Hepatocyte (in vitro differentiated cells): ENCODE measurements around the gene RAB29. TPM values are rescaled to one million over a fixed set of nuclear protein-coding genes. Genes with fewer than 3 reads are reported as not detected.

Experiments
- DNase-seq: peaks from one replicate; pipeline ENCODE4 v3.0.0-alpha.2; 2016; ENCODE audit warnings: low spot score
- H2AFZ ChIP-seq: fragments of 200-600 bp; sonication (generic); 2 replicates; pipeline ENCODE4 v1.6.0; 2016; ENCODE audit warnings: antibody characterized with exemption, mild to moderate bottlenecking
- H3K27ac ChIP-seq: fragments of 200-600 bp; sonication (generic); 2 replicates; pipeline ENCODE4 v1.5.1; 2016; ENCODE audit warnings: mild to moderate bottlenecking
- H3K27me3 ChIP-seq: fragments of 200-600 bp; sonication (generic); 2 replicates; pipeline ENCODE4 v1.6.1; 2016
- H3K36me3 ChIP-seq: fragments of 200-600 bp; sonication (generic); replicated peaks from 2 replicates; pipeline ENCODE4 v1.5.1; 2016; ENCODE audit warnings: low read depth; ENCODE audit not compliant: insufficient read depth
- H3K4me1 ChIP-seq: fragments of 200-600 bp; sonication (generic); 2 replicates; pipeline ENCODE4 v1.5.1; 2016; ENCODE audit warnings: mild to moderate bottlenecking, moderate library complexity; ENCODE audit not compliant: insufficient read depth
- H3K4me2 ChIP-seq: fragments of 200-600 bp; sonication (generic); 2 replicates; pipeline ENCODE4 v1.6.0; 2016
- H3K4me3 ChIP-seq: fragments of 200-600 bp; sonication (generic); 2 replicates; pipeline ENCODE4 v1.5.1; 2016; ENCODE audit warnings: mild to moderate bottlenecking
- H3K79me2 ChIP-seq: fragments of 200-600 bp; sonication (generic); 2 replicates; pipeline ENCODE4 v1.6.0; 2017; ENCODE audit warnings: mild to moderate bottlenecking
- H3K9me2 ChIP-seq: fragments of 200-600 bp; sonication (generic); replicated peaks from 2 replicates; pipeline ENCODE4 v1.6.0; 2017; ENCODE audit warnings: mild to moderate bottlenecking; ENCODE audit not compliant: insufficient read depth
- H3K9me3 ChIP-seq: fragments of 200-600 bp; sonication (generic); 2 replicates; pipeline ENCODE4 v1.5.1; 2016; ENCODE audit warnings: low read depth, mild to moderate bottlenecking
- H4K20me1 ChIP-seq: fragments of 200-600 bp; sonication (generic); 2 replicates; pipeline ENCODE4 v1.6.0; 2016; ENCODE audit warnings: mild to moderate bottlenecking; ENCODE audit not compliant: insufficient read depth, poor library complexity, severe bottlenecking
- CTCF ChIP-seq: fragments of 200-600 bp; sonication (generic); IDR thresholded peaks from 2 replicates; pipeline ENCODE4 v1.5.1; 2016; ENCODE audit warnings: antibody characterized with exemption, mild to moderate bottlenecking; ENCODE audit not compliant: poor library complexity
- EZH2 ChIP-seq: fragments of 200-600 bp; sonication (generic); IDR thresholded peaks from 2 replicates; pipeline ENCODE4 v1.6.1; 2016; ENCODE audit warnings: antibody characterized with exemption, mild to moderate bottlenecking, borderline replicate concordance
- EZH2phosphoT487 ChIP-seq: fragments of 200-600 bp; sonication (generic); IDR thresholded peaks from one replicate; pipeline ENCODE4 v1.6.1; 2018; ENCODE audit warnings: antibody characterized with exemption, mild to moderate bottlenecking, low read depth, moderate library complexity; ENCODE audit not compliant: unreplicated experiment, severe bottlenecking
- WGBS: methylation state at CpG from one replicate; pipeline ENCODE4 v1.1.6; 2016; ENCODE audit warnings: low lambda C conversion rate; ENCODE audit errors: missing lambda C conversion rate; 5-methylcytosine and 5-hydroxymethylcytosine counted together
- polyA plus RNA-seq: library from polyadenylated mRNA; unstranded; fragments of >200 nt; fragmentation: Nextera tagmentation; extraction: Ambion mirVana; gene quantifications from 2 replicates; pipeline ENCODE4 v1.2.1, GENCODE V29; 2016
- total RNA-seq: library from RNA; depleted of rRNA; stranded (reverse); fragments of >200 nt; gene quantifications from 2 replicates; pipeline ENCODE4 v1.2.3, GENCODE V29; 2014

Gene RAB29
- total and polyA plus RNA-seq, 2 experiments from 2014 or later, result 33.3 to 47.5 TPM

GRCh38 chr1:205770618-205771017, 4.7 kb downstream of the RAB29 start:
- WGBS, result 78% methylated on average over 4 of the region's 4 CpGs

GRCh38 chr1:205769641-205770365, 5.5 kb downstream of the RAB29 start:
- Histone ChIP-seq H3K27me3 (no peaks in the 10 kb centered on the region), H3K79me2 (peaks cover 9% of the 10 kb centered on the region)
- 78% methylated on average over 8 of the region's 8 CpGs for WGBS

More at GRCh38 chr1:205770618-205771017, 4.7 kb downstream of the RAB29 start:
- H3K79me2 ChIP-seq, result peaks cover 9% of the 10 kb centered on the region
- H3K9me3 ChIP-seq, result no peaks in the 10 kb centered on the region
- no peak for DNase-seq
- H3K4me1 ChIP-seq, result no peaks in the 10 kb centered on the region
- no peaks in the 10 kb centered on the region for H4K20me1 ChIP-seq
- no peak overlapping the region for H3K4me2 ChIP-seq
- no peak overlapping the region for H2AFZ ChIP-seq
- no peak overlapping the region for H3K4me3 ChIP-seq
- H3K36me3 ChIP-seq, result no peaks in the 10 kb centered on the region
- H3K27me3 ChIP-seq, result no peaks in the 10 kb centered on the region
- H3K9me2 ChIP-seq, result no peaks in the 10 kb centered on the region
- no peak overlapping the region for H3K27ac ChIP-seq
- TF ChIP-seq EZH2, result no peak
- TF ChIP-seq EZH2phosphoT487, result no peak
- TF ChIP-seq CTCF, result no peak

GRCh38 chr1:205767248-205767647, 8.0 kb downstream of the RAB29 start:
- no peaks in the 10 kb centered on the region for H3K4me1 ChIP-seq
- no peaks in the 10 kb centered on the region for H3K9me3 ChIP-seq
- no peak for DNase-seq
- no peak overlapping the region for H2AFZ ChIP-seq
- H3K79me2 ChIP-seq, result no peaks in the 10 kb centered on the region
- no peak overlapping the region for H3K4me2 ChIP-seq
- no peak overlapping the region for H3K4me3 ChIP-seq
- 79% methylated on average over 3 of the region's 3 CpGs for WGBS
- no peaks in the 10 kb centered on the region for H3K9me2 ChIP-seq
- H3K27me3 ChIP-seq, result no peaks in the 10 kb centered on the region
- no peak overlapping the region for H3K27ac ChIP-seq
- no peak for TF ChIP-seq EZH2phosphoT487
- TF ChIP-seq CTCF, result no peak
- TF ChIP-seq EZH2, result no peak
- no peaks in the 10 kb centered on the region for H4K20me1 ChIP-seq
- H3K36me3 ChIP-seq, result no peaks in the 10 kb centered on the region

More at GRCh38 chr1:205769641-205770365, 5.5 kb downstream of the RAB29 start:
- Histone ChIP-seq H3K4me2 (no peak overlapping the region), H3K4me3 (no peak overlapping the region), H3K9me2 (no peaks in the 10 kb centered on the region), H3K36me3 (no peaks in the 10 kb centered on the region), H3K9me3 (no peaks in the 10 kb centered on the region), H3K27ac (no peak overlapping the region), H2AFZ (no peak overlapping the region), H4K20me1 (no peaks in the 10 kb centered on the region), H3K4me1 (no peaks in the 10 kb centered on the region)
- TF ChIP-seq CTCF (no peak), EZH2 (no peak), EZH2phosphoT487 (no peak)
- no peak for DNase-seq
